ENCODE data around the gene PHLDA2. TPM values are rescaled to one million over a fixed set of nuclear protein-coding genes. Genes with fewer than 3 reads are reported as not detected.

PHLDA2 gene
- total RNA-seq, 3 donors from 2014 or later, result 6.9 to 11.0 (median 8.6) TPM

DNA sequence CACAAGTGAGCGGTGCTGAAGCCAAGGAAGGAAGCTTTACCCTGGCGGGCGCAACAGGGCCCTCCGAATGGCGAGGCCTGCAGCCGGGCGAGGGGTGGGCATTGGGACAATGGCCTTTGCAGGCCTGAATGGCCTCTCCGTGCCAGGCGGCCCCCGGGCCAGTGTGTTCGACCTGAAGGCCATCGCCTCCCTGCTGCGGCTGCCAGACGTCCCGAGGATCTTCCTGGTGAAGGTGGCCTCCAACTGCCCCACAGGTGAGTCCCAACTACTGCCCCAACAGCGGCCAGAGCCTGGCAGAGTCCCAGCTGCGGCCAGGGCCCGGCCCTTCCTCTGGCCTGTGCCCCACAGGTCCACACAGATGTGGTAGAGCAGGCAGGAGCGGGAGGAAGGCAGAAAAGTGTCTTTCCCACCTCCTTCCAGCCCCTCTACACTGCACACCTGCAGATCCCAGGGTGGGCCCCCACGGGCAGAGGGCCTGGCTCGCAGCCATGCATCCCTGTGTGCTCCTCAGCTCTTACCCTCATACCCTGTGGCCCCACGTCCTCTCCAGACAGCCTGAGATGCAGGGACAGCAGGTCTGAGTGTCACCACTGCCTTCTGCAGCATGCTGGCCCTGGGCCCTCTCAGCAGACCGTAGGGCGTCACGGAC lies 11.3 kb downstream of the PHLDA2 start:
- H3K4me3 Mint-ChIP-seq, result no peak overlapping the region

DNA sequence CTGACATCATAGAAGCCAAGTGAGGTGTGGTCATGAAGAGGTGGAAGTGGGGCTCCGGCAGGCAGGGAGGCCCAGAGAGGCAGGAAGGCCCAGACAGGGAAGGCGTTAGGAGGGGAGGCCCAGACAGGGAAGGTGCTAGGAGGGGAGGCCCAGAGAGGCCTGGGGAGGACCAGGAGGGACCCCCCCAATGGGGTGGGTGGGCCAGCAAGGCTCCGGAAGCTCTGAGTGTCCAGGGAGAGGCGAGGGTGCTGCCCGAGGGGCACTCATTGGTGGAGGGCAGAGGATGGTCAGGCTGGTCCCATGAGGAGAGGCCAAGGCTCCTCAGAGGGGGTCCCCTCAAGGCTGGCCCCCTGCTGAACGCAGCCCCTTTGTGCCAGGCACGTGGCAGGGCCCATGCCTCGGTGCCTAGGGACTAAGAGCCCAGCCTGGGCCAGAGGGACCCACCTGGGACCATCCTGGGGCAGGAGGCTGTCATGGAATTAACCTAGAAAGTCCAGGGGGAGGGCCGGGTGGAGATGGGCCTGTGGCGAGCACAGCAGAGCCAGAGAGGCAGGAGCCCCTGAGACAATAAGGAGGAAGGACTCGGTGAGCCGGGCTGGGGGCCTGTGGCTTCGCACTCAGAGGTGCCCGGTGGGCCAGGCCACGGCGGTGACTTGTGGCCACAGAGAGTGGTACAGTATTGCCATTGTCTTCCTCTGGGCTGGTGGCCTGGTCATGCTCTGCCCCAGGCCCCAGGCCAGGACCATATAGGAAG lies 12.2 kb downstream of the PHLDA2 start:
- DNase-seq (no peak), ATAC-seq (no peak)
- H3K27me3 Mint-ChIP-seq (ENCODE audit: low read depth), result no peaks in the 10 kb centered on the region
- H3K4me3 Mint-ChIP-seq, result no peak overlapping the region
- peaks cover 10% of the 10 kb centered on the region for H3K4me1 Mint-ChIP-seq (ENCODE audit: low read depth)
- H3K9me3 Mint-ChIP-seq, result no peaks in the 10 kb centered on the region
- no peaks in the 10 kb centered on the region for H3K36me3 Mint-ChIP-seq (ENCODE audit: insufficient read depth)

More for the DNA sequence above, 11.3 kb downstream of the PHLDA2 start:
- ATAC-seq (no peak), DNase-seq (no peak)
- H3K36me3 Mint-ChIP-seq (ENCODE audit: insufficient read depth), result no peaks in the 10 kb centered on the region
- no peaks in the 10 kb centered on the region for H3K9me3 Mint-ChIP-seq
- peaks cover 10% of the 10 kb centered on the region for H3K4me1 Mint-ChIP-seq (ENCODE audit: low read depth)
- no peaks in the 10 kb centered on the region for H3K27me3 Mint-ChIP-seq (ENCODE audit: low read depth)

DNA sequence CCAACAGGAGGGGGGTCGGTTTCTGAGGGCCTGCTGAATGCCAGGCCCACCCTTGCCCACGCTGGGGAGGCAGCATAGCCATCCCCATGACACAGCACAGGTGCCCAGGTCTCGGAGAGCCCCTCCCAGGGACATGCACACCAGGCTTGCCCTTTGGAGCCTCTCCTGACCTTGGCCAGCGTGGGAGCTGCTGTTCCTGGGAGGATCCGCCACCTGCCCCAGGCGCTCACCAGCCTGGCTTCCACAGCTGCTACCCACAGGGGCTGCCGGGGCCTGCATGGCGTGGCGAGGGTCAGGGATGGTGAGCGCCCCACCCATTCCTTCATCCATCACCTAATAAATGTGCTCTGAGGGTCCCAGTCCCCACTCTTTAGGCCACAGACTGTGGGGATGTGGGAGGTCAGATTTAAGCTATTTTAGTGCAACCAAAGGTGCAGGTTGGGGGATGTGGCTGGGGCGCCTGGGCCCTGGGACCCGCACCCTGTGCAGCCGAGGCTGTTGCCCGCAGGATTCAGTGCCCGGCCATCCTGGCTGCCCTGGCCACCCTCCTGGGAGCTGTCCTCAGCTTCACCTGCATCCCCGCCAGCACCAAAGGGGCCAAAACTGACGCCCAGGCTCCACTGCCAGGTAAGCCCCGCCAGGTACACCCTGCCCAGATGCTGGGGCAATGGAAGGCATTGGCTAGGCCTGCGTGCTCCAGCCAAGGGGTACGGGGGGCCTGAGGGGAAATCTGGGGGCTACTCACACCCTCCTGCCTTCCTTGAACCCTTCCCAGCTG lies 12.9 kb downstream of the PHLDA2 start:
- Mint-ChIP-seq H3K36me3 (ENCODE audit: insufficient read depth) (no peaks in the 10 kb centered on the region), H3K4me3 (no peak overlapping the region), H3K9me3 (no peaks in the 10 kb centered on the region), H3K27me3 (ENCODE audit: low read depth) (no peaks in the 10 kb centered on the region), H3K4me1 (ENCODE audit: low read depth) (peaks cover 12% of the 10 kb centered on the region)
- ATAC-seq (no peak), DNase-seq (no peak)

DNA sequence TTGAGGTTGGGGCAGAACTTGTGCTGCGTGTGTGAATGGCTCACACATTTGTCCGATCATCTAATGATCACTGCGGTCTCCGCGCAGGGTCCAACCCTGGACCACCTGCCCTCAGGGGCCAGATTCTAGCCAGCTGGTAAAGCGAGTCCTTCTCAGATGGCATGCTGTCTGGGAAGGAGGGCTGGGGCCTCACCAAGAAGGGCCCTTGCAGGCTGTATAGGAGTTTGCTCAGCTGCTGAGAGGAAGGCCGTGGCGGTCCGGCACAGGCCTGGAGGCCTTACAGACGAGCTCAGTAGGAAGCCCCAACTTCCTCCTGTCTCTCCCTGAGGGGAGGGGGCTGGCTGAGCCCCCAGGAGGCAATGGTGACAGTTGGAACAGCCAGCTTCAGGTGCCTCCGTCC lies 13.7 kb downstream of the PHLDA2 start:
- Mint-ChIP-seq H3K4me3 (no peak overlapping the region), H3K27me3 (ENCODE audit: low read depth) (no peaks in the 10 kb centered on the region), H3K36me3 (ENCODE audit: insufficient read depth) (no peaks in the 10 kb centered on the region), H3K9me3 (no peaks in the 10 kb centered on the region), H3K4me1 (ENCODE audit: low read depth) (peaks cover 12% of the 10 kb centered on the region)
- ATAC-seq (no peak), DNase-seq (no peak)

DNA sequence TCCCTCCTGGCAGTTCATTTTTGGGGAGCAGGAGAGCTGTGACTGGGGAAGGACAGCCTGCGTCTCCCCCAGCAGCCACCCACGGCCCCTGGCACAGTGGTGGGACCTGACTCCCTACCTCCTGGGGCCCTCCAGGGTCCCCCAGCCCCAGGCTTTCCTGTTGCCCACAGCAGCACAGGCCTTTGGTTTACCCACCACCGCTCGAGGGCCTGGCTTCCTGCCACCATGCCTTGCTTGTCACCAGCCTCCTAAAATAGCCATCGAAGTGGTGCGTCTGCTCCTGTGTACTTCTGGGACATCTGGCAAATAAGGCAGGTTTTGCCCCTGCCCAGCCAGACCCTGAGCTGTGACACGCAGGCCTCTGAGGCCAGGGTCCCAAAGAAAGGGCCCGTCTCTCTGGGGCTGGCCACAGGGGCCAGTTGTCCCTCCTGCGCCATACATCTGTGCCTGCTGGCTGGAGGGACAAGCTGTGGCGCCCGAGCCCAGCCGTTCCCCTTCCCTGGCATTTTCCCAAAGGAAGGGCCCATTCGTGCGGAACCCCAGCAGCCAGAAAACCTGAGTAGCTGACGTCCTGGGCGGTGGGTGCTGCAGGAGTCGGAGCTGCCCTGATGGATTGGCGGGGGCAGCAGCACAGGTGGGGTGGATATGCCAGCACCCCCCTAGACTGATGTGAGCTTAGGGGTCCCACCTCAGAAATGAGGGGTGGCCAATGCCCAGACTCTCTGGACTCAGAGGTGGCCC lies 14.6 kb downstream of the PHLDA2 start:
- DNase-seq (no peak), ATAC-seq (no peak)
- H3K36me3 Mint-ChIP-seq (ENCODE audit: insufficient read depth), result no peaks in the 10 kb centered on the region
- H3K4me1 Mint-ChIP-seq (ENCODE audit: low read depth), result peaks cover 12% of the 10 kb centered on the region
- no peaks in the 10 kb centered on the region for H3K27me3 Mint-ChIP-seq (ENCODE audit: low read depth)
- H3K9me3 Mint-ChIP-seq, result no peaks in the 10 kb centered on the region
- no peak overlapping the region for H3K4me3 Mint-ChIP-seq

DNA sequence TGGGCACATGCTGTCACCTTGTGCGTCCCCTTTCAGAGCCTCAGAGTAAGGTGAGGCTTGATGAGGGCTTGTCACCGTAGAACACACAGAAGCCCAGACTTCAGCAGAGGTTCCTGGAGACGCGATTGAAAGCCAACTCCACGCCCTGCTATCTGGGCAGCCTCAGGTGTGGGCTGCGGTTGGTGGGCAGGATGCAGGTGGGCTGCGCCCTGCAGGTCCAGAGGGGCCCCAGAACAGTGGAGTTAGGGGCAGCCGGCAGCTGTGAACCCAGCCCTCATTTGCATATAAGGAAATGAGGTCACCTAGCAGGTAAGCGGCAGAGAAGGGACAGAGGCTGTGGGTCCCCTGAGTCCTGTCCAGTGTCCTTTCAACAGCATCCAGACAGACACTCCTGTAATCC lies 15.4 kb downstream of the PHLDA2 start:
- no peak for DNase-seq
- no peaks in the 10 kb centered on the region for H3K36me3 Mint-ChIP-seq (ENCODE audit: insufficient read depth)
- no peaks in the 10 kb centered on the region for H3K27me3 Mint-ChIP-seq (ENCODE audit: low read depth)
- no peak overlapping the region for H3K4me3 Mint-ChIP-seq
- peaks cover 12% of the 10 kb centered on the region for H3K4me1 Mint-ChIP-seq (ENCODE audit: low read depth)
- no peaks in the 10 kb centered on the region for H3K9me3 Mint-ChIP-seq
- no peak for ATAC-seq

DNA sequence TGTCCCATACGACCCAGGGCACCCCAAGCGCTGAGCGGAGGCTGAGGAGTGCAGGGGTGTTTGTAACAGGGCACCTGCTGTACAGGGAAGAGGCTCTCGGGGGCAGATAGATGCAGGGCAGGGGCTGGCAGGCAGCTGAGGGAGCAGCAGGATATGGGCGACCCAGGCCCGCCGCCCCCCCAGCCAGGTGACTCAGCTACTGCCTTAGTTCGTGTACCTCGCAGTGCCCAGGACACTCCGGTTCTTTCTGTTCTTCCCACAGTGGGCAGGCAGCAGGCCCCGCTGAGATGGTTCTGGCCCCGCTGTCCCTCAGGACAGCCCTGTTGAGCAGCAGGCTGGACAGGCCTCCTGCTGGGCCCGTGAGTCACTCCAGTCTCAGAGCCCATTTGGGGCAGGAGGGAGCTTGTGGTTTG lies 16.2 kb downstream of the PHLDA2 start:
- Mint-ChIP-seq H3K36me3 (ENCODE audit: insufficient read depth) (no peaks in the 10 kb centered on the region), H3K4me1 (ENCODE audit: low read depth) (peaks cover 12% of the 10 kb centered on the region), H3K27me3 (ENCODE audit: low read depth) (no peaks in the 10 kb centered on the region), H3K9me3 (no peaks in the 10 kb centered on the region), H3K4me3 (no peak overlapping the region)
- DNase-seq (no peak), ATAC-seq (peak in 1 of 2 donors; percentile 18)

DNA sequence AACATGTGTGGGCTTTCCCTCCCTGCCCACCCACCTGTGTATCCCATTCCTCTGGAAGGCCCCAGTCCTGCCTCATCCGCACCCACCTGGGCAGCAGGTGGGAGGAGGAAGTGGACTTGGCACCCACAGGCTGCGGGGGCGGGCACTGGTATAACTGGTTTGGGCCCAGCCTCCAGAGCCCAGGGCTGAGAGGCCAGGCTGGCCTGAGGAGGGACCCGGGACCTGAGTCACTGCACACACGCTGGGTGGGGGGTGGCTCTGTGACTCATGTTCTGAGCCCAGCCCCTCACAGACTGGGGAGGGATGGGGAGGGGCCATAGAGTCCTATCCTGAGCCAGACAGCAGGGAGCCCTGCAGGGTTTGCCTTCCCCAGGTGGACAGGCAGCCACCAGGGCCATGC lies 16.7 kb downstream of the PHLDA2 start:
- Mint-ChIP-seq H3K4me3 (no peak overlapping the region), H3K4me1 (ENCODE audit: low read depth) (peaks cover 12% of the 10 kb centered on the region), H3K36me3 (ENCODE audit: insufficient read depth) (no peaks in the 10 kb centered on the region), H3K9me3 (no peaks in the 10 kb centered on the region), H3K27me3 (ENCODE audit: low read depth) (no peaks in the 10 kb centered on the region)
- DNase-seq, result no peak
- ATAC-seq, result peak; percentile 28 to 64

DNA sequence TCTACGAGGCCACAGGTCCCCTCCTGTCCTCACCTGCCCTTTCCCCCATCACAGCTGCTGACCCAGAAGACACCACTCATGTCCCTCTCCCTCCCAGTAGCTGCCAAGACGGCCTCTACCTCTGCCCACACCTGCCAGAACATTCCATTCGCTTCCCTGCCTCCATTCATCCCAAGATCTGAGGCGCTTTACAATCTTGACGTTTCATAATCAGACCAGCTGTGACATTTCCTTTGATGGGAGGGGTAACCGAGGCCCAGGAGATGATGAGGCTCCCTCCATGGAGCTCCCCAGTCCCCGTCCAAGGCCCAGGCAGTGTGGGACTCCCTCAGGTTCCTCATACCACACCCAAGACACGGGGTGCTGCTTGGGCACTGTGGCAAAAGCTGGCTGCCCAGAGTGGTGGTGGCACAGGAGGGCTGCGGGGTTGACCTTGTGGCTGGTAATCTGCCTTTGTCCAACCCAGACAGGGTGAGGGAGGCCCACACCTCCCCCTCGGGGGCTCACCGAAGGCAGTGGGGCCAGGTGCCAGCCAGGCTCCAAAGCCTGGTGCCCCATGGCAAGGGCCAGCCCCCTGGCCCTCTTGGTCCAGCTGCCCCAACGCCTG lies 17.3 kb downstream of the PHLDA2 start:
- Mint-ChIP-seq H3K4me3 (no peak overlapping the region), H3K36me3 (ENCODE audit: insufficient read depth) (no peaks in the 10 kb centered on the region), H3K4me1 (ENCODE audit: low read depth) (peaks cover 12% of the 10 kb centered on the region), H3K9me3 (no peaks in the 10 kb centered on the region), H3K27me3 (ENCODE audit: low read depth) (no peaks in the 10 kb centered on the region)
- DNase-seq, result no peak
- no peak for ATAC-seq

DNA sequence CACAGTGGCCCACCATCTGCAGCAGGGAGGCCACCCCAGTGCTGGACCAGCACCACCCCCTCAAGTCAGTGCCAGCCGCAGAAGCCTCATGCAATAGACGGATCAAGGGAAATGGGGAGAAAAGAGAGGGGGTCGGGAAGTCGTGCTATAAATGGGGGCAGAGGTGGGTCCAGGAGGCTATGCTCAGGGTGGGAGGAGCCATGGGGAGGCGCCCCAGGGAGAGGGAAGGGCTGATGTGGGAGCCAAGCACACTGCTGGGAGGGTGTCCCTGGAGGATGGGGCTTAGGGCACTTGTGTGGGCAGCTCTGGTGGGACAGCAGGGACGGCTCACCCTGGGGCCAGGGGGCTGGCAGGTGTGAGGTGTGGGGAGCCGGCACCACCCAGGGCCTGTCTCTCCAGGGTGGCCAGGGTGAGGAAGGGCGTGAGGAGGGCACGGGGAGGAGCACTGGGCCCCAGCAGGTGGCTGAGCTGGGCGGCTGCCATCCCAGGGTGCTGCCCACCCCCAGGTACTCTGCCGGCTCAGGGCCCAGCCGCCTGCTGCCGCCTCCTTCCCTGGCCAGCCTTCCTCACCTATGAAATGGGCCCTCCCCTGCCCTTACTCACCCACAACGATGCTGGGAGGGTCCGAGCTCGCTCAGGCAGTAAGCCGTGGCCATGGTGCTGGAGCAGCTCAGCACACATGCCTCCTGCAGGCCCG lies 18.0 kb downstream of the PHLDA2 start:
- DNase-seq, result no peak
- peaks cover 12% of the 10 kb centered on the region for H3K4me1 Mint-ChIP-seq (ENCODE audit: low read depth)
- no peak for ATAC-seq
- H3K9me3 Mint-ChIP-seq, result no peaks in the 10 kb centered on the region
- H3K27me3 Mint-ChIP-seq (ENCODE audit: low read depth), result no peaks in the 10 kb centered on the region
- no peak overlapping the region for H3K4me3 Mint-ChIP-seq
- H3K36me3 Mint-ChIP-seq (ENCODE audit: insufficient read depth), result no peaks in the 10 kb centered on the region

DNA sequence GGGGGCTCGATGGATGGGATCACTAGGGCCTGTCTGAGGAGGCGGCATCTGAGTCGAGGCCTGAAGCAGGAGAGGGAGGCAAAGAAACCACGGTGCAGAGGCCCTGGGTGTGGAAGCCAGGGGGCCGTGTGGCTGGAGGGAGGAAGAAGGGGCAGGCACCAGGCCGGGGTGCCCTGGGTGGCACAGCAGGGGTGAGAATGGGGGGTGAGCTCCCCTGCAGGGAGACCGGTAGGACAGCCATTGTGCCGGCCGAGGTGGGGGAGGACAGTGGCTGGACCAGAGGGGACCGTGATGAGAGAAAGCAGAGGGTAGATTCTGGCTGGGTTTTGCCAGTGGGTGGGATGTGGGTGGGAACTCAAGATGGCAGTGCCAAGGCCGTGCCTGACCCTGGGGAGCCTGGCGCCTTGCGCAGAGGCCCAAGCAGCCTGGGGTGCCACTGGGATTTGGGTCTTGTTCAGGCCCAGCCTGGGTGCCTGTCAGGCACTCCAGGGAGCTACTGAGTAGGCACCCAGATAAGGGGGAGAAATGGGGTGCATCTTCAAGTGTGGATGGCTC lies 18.7 kb downstream of the PHLDA2 start:
- H3K27me3 Mint-ChIP-seq (ENCODE audit: low read depth), result no peaks in the 10 kb centered on the region
- no peak overlapping the region for H3K4me3 Mint-ChIP-seq
- DNase-seq (no peak), ATAC-seq (no peak)
- H3K4me1 Mint-ChIP-seq (ENCODE audit: low read depth), result peaks cover 12% of the 10 kb centered on the region
- H3K36me3 Mint-ChIP-seq (ENCODE audit: insufficient read depth), result peaks cover 6% of the 10 kb centered on the region
- H3K9me3 Mint-ChIP-seq, result no peaks in the 10 kb centered on the region

DNA sequence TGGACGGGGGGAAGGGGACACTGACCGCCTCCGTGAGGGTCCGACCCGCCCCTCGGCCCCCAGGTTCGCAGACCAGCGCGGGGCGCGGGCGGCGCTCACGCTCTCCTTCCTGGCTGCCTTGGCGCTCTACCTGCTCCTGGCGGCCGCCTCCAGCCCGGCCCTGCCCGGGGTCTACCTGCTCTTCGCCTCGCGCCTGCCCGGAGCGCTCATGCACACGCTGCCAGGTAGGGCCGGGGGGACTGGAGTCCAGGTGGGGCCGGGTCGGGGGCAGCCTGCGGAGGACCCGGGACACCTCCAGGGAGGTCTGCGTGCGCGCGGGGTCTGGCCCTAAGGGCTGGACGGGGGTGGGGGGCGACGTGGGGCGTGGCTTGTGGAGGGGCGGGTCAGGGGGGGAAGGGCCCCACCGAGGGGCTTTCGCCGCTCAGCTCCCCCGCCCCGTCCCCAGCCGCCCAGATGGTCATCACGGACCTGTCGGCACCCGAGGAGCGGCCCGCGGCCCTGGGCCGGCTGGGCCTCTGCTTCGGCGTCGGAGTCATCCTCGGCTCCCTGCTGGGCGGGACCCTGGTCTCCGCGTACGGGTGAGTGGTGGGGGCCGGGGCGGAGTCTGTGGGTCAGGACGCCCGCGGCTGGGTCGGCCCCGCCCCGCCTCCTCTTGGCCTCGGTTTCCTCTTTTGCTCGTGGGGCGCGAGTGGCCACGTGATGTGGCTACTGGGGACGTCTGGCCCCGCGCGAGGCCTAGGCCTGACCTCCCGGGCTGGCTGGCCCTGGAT lies 19.9 kb downstream of the PHLDA2 start:
- H3K4me1 Mint-ChIP-seq (ENCODE audit: low read depth), result peaks cover 12% of the 10 kb centered on the region
- DNase-seq (no peak), ATAC-seq (no peak)
- H3K27me3 Mint-ChIP-seq (ENCODE audit: low read depth), result no peaks in the 10 kb centered on the region
- H3K4me3 Mint-ChIP-seq, result no peak overlapping the region
- peaks cover 12% of the 10 kb centered on the region for H3K36me3 Mint-ChIP-seq (ENCODE audit: insufficient read depth)
- peaks cover 4% of the 10 kb centered on the region for H3K9me3 Mint-ChIP-seq

DNA sequence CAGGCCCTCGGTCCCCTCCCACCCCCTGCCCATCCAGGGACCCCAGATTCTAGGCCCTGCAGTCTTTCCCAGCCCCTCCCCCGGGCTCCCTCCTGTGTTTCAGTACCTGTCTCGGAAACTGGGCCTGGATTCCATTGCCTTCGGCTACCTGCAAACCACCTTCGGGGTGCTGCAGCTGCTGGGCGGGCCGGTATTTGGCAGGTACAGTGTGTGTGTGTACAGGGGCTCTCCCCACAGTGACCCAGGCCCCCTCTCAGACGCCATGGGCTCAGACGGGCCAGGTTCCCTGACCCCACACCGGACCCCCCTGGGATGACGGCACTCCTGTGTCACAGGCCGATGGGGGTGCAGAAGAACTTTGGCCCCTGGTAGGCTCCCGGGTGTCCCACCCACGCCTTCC lies 21.1 kb downstream of the PHLDA2 start:
- Mint-ChIP-seq H3K9me3 (peaks cover 4% of the 10 kb centered on the region), H3K27me3 (ENCODE audit: low read depth) (no peaks in the 10 kb centered on the region), H3K4me1 (ENCODE audit: low read depth) (peaks cover 10% of the 10 kb centered on the region), H3K4me3 (no peak overlapping the region), H3K36me3 (ENCODE audit: insufficient read depth) (peaks cover 12% of the 10 kb centered on the region)
- DNase-seq (no peak), ATAC-seq (no peak)
